T-helper 17 cell (primary cell): ENCODE data around the gene C4orf33. TPM values are rescaled to one million over a fixed set of nuclear protein-coding genes. Genes with fewer than 3 reads are reported as not detected.
"Not testable (repeated sequence)": the region's sequence is repeated elsewhere in the genome, so short reads cannot be mapped to it uniquely, and the experiment has no call there.

Source experiments
- ATAC-seq: fragments of 150-1000 bp; cut with Tn5 transposase; 2 replicates; pipeline ENCODE4 v1.10.0; 2021; ENCODE audit warnings: mild to moderate bottlenecking, moderate library complexity
- DNase-seq, 3 donors: peaks; one replicate each; pipeline versions ENCODE4 v3.0.0 to v3.0.0-alpha.2; 2020 to 2021
- H3K9me3 ChIP-seq: one replicate; pipeline ENCODE4 v1.7.0; 2013; ENCODE audit warnings: low read length, mild to moderate bottlenecking; ENCODE audit not compliant: control insufficient read depth, poor library complexity, severe bottlenecking
- H3K27ac Mint-ChIP-seq: one replicate; pipeline ENCODE4 v1.8.0; 2022; ENCODE audit warnings: mild to moderate bottlenecking, moderate library complexity, mixed read lengths
- H3K27me3 Mint-ChIP-seq: one replicate; pipeline ENCODE4 v1.8.0; 2022; ENCODE audit warnings: mixed read lengths
- H3K36me3 Mint-ChIP-seq: one replicate; pipeline ENCODE4 v1.8.0; 2022; ENCODE audit warnings: low read depth, mixed read lengths
- H3K4me1 Mint-ChIP-seq: one replicate; pipeline ENCODE4 v1.8.0; 2022; ENCODE audit warnings: mild to moderate bottlenecking, mixed read lengths
- H3K4me3 Mint-ChIP-seq: one replicate; pipeline ENCODE4 v1.8.0; 2022; ENCODE audit warnings: mild to moderate bottlenecking, moderate library complexity, mixed read lengths
- total RNA-seq, 4 donors: library from RNA in 2 of 4; stranded (reverse) in 2 of 4; gene quantifications; one replicate each; pipeline ENCODE4 v1.2.3 and lab custom pipeline; 2022 to 2026

The C4orf33 gene
- total RNA-seq, 2 donors from 2014 or later, result 8.4 to 12.1 TPM

GRCh38 chr4:129094347-129094746 is 1.6 kb upstream of the C4orf33 start:
- no peaks in the 10 kb centered on the region for H3K36me3 Mint-ChIP-seq
- no peak overlapping the region for H3K27ac Mint-ChIP-seq
- peaks cover 15% of the 10 kb centered on the region for H3K4me1 Mint-ChIP-seq
- DNase-seq (no peak), ATAC-seq (no peak)
- no peak overlapping the region for H3K4me3 Mint-ChIP-seq
- H3K9me3 ChIP-seq, result no peaks in the 10 kb centered on the region
- no peaks in the 10 kb centered on the region for H3K27me3 Mint-ChIP-seq

GRCh38 chr4:129098531-129099001 is 2.6 kb downstream of the C4orf33 start:
- peaks cover 4% of the 10 kb centered on the region for H3K36me3 Mint-ChIP-seq
- H3K4me3 Mint-ChIP-seq, result no peak overlapping the region

DNA sequence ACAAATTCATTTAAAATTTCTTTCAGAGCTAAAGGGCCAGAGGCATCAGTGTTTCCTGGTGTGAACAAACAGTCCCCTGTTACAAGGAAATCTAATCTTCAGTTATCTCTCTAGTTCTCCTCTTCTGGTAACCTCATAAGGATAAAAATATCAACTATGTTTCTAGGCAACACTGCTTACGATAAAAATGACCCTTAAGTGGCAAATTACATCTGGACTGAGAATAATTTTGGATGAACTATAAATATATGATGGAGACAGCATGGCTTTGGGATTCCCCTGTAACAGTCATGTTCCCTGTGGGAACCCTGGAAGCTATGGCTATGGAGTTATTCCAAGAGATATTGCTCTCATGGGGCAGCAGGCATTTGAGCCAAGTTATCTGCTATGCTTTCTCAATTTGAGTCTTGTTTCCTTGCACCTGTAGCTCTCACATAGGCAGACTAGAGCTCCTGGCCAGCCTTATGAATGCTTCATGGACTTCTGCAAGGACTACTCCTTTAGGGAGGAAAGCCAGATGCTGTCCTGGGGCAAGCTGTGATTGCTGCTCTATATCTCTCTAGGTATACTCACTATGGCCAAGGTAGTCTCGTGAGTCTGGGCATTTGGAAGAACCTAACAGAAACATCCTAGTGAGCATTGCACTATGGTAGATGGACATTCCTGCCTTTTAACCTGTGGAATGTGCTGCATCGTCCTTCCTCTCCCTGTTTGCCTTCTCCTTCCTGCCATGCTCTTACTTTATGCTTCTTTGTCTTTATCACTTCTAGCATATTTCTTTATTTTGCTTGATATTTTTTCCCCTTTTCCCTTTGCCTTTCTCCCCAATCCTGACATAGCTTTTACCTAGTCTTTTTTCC is 14.2 kb downstream of the C4orf33 start:
- Mint-ChIP-seq H3K27me3 (no peaks in the 10 kb centered on the region), H3K36me3 (peaks cover 11% of the 10 kb centered on the region), H3K4me1 (no peaks in the 10 kb centered on the region), H3K27ac (peak overlapping the region; percentile 49), H3K4me3 (no peak overlapping the region)
- DNase-seq (no peak), ATAC-seq (no peak)
- no peaks in the 10 kb centered on the region for H3K9me3 ChIP-seq

More at GRCh38 chr4:129098531-129099001, 2.6 kb downstream of the C4orf33 start:
- H3K9me3 ChIP-seq, result no peaks in the 10 kb centered on the region
- Mint-ChIP-seq H3K4me1 (peaks cover 10% of the 10 kb centered on the region), H3K27ac (no peak overlapping the region), H3K27me3 (no peaks in the 10 kb centered on the region)
- DNase-seq (no peak), ATAC-seq (no peak)

DNA sequence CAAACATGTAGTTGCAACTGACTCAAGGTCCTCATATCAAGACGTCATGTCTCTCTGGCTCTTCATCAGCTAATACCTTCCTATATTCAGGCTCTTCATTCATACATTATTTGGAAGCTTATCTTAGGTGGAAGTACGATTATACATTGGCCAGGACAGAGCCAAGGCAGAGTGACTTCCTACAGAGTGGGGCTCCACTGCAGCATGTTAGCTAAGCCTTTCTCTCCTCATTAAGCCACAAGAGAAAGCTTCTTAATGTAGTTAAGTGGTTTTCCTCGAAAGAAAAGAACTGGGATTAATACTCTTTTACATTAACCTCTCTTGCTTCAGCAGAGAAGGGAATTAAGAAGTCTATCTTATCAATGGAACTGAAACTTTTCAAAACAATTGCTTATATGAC is 15.0 kb downstream of the C4orf33 start:
- no peaks in the 10 kb centered on the region for H3K9me3 ChIP-seq
- no peak overlapping the region for H3K4me3 Mint-ChIP-seq
- ATAC-seq (no peak), DNase-seq (no peak)
- H3K4me1 Mint-ChIP-seq, result no peaks in the 10 kb centered on the region
- H3K36me3 Mint-ChIP-seq, result peaks cover 11% of the 10 kb centered on the region
- H3K27ac Mint-ChIP-seq, result peak overlapping the region; percentile 49
- no peaks in the 10 kb centered on the region for H3K27me3 Mint-ChIP-seq

GRCh38 chr4:129111919-129112318 is 16.0 kb downstream of the C4orf33 start:
- no peaks in the 10 kb centered on the region for H3K9me3 ChIP-seq
- DNase-seq, result no peak
- H3K27ac Mint-ChIP-seq, result no peak overlapping the region
- no peak for ATAC-seq
- no peaks in the 10 kb centered on the region for H3K4me1 Mint-ChIP-seq
- H3K27me3 Mint-ChIP-seq, result no peaks in the 10 kb centered on the region
- H3K4me3 Mint-ChIP-seq, result no peak overlapping the region
- peaks cover 11% of the 10 kb centered on the region for H3K36me3 Mint-ChIP-seq

- H3K27me3 Mint-ChIP-seq, result no peaks in the 10 kb centered on the region
- H3K9me3 ChIP-seq, result no peaks in the 10 kb centered on the region
- H3K4me3 Mint-ChIP-seq, result no peak overlapping the region
- H3K4me1 Mint-ChIP-seq, result no peaks in the 10 kb centered on the region
- ATAC-seq (no peak), DNase-seq (no peak)
- H3K36me3 Mint-ChIP-seq, result peaks cover 13% of the 10 kb centered on the region
- H3K27ac Mint-ChIP-seq, result no peak overlapping the region
Measured at GRCh38 chr4:129113434-129113833, 17.5 kb downstream of the C4orf33 start.

DNA sequence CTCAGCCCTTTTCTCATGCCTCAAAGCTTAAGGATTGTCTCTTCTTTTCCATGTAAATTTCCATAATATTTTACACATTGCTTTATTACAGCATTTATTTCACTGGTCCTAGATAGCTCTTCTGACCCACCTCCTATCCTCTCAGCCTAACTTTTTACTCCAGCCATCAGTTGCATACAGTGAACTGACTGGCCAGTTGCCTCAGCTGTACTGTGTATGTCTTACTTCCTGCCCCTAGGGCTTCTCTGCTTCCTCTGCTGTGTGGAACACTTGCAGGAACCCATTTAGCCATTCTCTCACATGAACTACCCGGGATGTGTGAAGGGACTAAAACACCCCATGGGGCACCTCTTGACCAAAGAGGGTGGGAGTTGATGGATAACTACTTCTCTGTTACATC is 18.0 kb downstream of the C4orf33 start:
- Mint-ChIP-seq H3K36me3 (peaks cover 13% of the 10 kb centered on the region), H3K27me3 (no peaks in the 10 kb centered on the region), H3K4me1 (no peaks in the 10 kb centered on the region), H3K27ac (no peak overlapping the region), H3K4me3 (no peak overlapping the region)
- ATAC-seq (no peak), DNase-seq (no peak)
- H3K9me3 ChIP-seq, result no peaks in the 10 kb centered on the region

- H3K27me3 Mint-ChIP-seq, result no peaks in the 10 kb centered on the region
- no peak overlapping the region for H3K27ac Mint-ChIP-seq
- H3K36me3 Mint-ChIP-seq, result peaks cover 8% of the 10 kb centered on the region
- DNase-seq (no peak), ATAC-seq (no peak)
- H3K4me3 Mint-ChIP-seq, result no peak overlapping the region
- no peaks in the 10 kb centered on the region for H3K4me1 Mint-ChIP-seq
- no peaks in the 10 kb centered on the region for H3K9me3 ChIP-seq
Measured at GRCh38 chr4:129117705-129118104, 21.8 kb downstream of the C4orf33 start.

DNA sequence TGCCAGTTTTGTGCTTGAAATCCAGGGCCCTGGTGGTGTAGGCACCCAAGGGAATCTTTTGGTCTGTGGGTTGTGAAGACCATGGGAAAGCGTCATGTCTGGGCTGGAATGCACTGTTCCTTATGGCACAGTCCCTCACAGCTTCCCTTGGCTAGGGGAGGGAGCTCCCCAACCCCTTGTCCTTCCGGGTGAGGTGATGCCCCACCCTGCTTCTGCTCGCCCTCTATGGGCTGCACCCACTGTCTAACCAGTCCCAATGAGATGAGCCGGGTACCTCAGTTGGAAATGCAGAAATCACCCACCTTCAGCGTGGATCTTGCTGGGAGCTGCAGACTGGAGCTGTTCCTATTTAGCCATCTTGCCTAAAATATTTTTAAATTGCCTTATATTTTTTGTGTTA is 30.7 kb downstream of the C4orf33 start:
- not testable (repeated sequence) for H3K27me3 Mint-ChIP-seq, H3K4me3 Mint-ChIP-seq, DNase-seq, H3K27ac Mint-ChIP-seq, H3K9me3 ChIP-seq, ATAC-seq, H3K36me3 Mint-ChIP-seq, H3K4me1 Mint-ChIP-seq

GRCh38 chr4:129129143-129129542 is 33.2 kb downstream of the C4orf33 start:
- H3K9me3 ChIP-seq, result no peaks in the 10 kb centered on the region
- DNase-seq, result no peak
- H3K27me3 Mint-ChIP-seq, result no peaks in the 10 kb centered on the region
- no peak overlapping the region for H3K27ac Mint-ChIP-seq
- no peak overlapping the region for H3K4me3 Mint-ChIP-seq
- ATAC-seq, result no peak
- no peaks in the 10 kb centered on the region for H3K4me1 Mint-ChIP-seq
- H3K36me3 Mint-ChIP-seq, result no peaks in the 10 kb centered on the region

DNA sequence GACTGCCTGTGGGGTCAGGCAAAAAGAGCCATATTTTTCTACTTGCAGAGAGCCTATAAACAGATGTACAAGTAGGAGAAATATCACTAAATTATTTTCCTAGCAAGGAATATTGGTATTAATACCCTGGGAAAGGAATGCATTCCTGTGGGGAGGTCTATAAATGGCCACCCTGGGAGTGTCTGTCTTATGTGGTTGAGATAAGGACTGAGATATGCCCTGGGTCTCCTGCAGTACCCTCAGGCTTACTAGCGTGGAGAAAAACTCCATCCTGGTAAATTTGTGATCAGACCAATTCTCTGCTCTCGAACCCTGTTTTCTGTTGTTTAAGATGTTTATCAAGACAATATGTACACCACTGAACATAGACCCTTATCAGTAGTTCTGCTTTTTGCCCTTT is 35.4 kb downstream of the C4orf33 start:
- DNase-seq (no peak), ATAC-seq (no peak)
- no peaks in the 10 kb centered on the region for H3K27me3 Mint-ChIP-seq
- no peak overlapping the region for H3K27ac Mint-ChIP-seq
- no peaks in the 10 kb centered on the region for H3K9me3 ChIP-seq
- H3K4me1 Mint-ChIP-seq, result no peaks in the 10 kb centered on the region
- no peaks in the 10 kb centered on the region for H3K36me3 Mint-ChIP-seq
- H3K4me3 Mint-ChIP-seq, result no peak overlapping the region

- no peaks in the 10 kb centered on the region for H3K27me3 Mint-ChIP-seq
- no peak overlapping the region for H3K27ac Mint-ChIP-seq
- H3K4me3 Mint-ChIP-seq, result no peak overlapping the region
- no peaks in the 10 kb centered on the region for H3K9me3 ChIP-seq
- DNase-seq, result no peak
- H3K36me3 Mint-ChIP-seq, result no peaks in the 10 kb centered on the region
- H3K4me1 Mint-ChIP-seq, result no peaks in the 10 kb centered on the region
- ATAC-seq, result no peak
Measured at GRCh38 chr4:129136433-129136832, 40.5 kb downstream of the C4orf33 start.

- Mint-ChIP-seq H3K27me3 (no peaks in the 10 kb centered on the region), H3K4me1 (no peaks in the 10 kb centered on the region), H3K36me3 (no peaks in the 10 kb centered on the region), H3K4me3 (no peak overlapping the region), H3K27ac (no peak overlapping the region)
- DNase-seq (no peak), ATAC-seq (no peak)
- no peaks in the 10 kb centered on the region for H3K9me3 ChIP-seq
Measured at GRCh38 chr4:129138810-129139496, 43.0 kb downstream of the C4orf33 start.
